A172 (cell line): ENCODE results near the gene CBS. TPM values are rescaled to one million over a fixed set of nuclear protein-coding genes. Genes with fewer than 3 reads are reported as not detected.
"Not testable (repeated sequence)": the region's sequence is repeated elsewhere in the genome, so short reads cannot be mapped to it uniquely, and the experiment has no call there.

ENCODE experiments used
- DNase-seq: peaks from one replicate; pipeline ENCODE4 v3.0.0-alpha.2; 2015; ENCODE audit warnings: low spot score
- total RNA-seq: library from RNA; depleted of rRNA; stranded (reverse); fragments of >200 nt; shearing (Covaris generic); gene quantifications from 2 replicates; pipeline ENCODE4 v1.2.3, GENCODE V29; 2014; rRNA removed

CBS gene
- total RNA-seq: 26.4 and 29.0 TPM in 2 replicates

GRCh38 chr21:43075170-43076022, at the start of gene CBS:
Gene CBS (minus strand): TSS chr21:43075835. CDS start chr21:43072193, 3,642 bp downstream.
- not testable (repeated sequence) for DNase-seq

GRCh38 chr21:43115956-43116355, 40.3 kb upstream of the CBS start:
- not testable (repeated sequence) for DNase-seq

- not testable (repeated sequence) for DNase-seq
Measured at GRCh38 chr21:43114483-43114882, 38.8 kb upstream of the CBS start.

- not testable (repeated sequence) for DNase-seq
Measured at GRCh38 chr21:43109006-43109405, 33.4 kb upstream of the CBS start.

GRCh38 chr21:43108177-43108576, 32.5 kb upstream of the CBS start:
- not testable (repeated sequence) for DNase-seq

- DNase-seq: not testable (repeated sequence)
Measured at GRCh38 chr21:43107794-43108137, 32.1 kb upstream of the CBS start.

GRCh38 chr21:43106965-43107793, 31.5 kb upstream of the CBS start, which contains the start of gene U2AF1:
Gene U2AF1 (minus strand): TSS chr21:43107570. CDS start chr21:43107494, 76 bp downstream.
- DNase-seq: not testable (repeated sequence)

GRCh38 chr21:43104642-43105041, 29.0 kb upstream of the CBS start:
- DNase-seq: not testable (repeated sequence)

GRCh38 chr21:43102281-43102680, 26.6 kb upstream of the CBS start:
- DNase-seq: not testable (repeated sequence)

- DNase-seq: not testable (repeated sequence)
Measured at GRCh38 chr21:43101676-43102075, 26.0 kb upstream of the CBS start.

GRCh38 chr21:43101000-43101399, 25.4 kb upstream of the CBS start:
- DNase-seq: not testable (repeated sequence)

- not testable (repeated sequence) for DNase-seq
Measured at GRCh38 chr21:43091979-43092614, 16.5 kb upstream of the CBS start.

GRCh38 chr21:43090947-43091346, 15.3 kb upstream of the CBS start:
- not testable (repeated sequence) for DNase-seq

- DNase-seq: not testable (repeated sequence)
Measured at GRCh38 chr21:43089463-43089862, 13.8 kb upstream of the CBS start.

GRCh38 chr21:43082587-43083300, 7.1 kb upstream of the CBS start:
- DNase-seq: not testable (repeated sequence)

GRCh38 chr21:43076643-43077042, 1.0 kb upstream of the CBS start:
- not testable (repeated sequence) for DNase-seq

- DNase-seq: not testable (repeated sequence)
Measured at GRCh38 chr21:43076023-43076637, 495 bp upstream of the CBS start.

GRCh38 chr21:43074401-43075169, 1.1 kb downstream of the CBS start:
- not testable (repeated sequence) for DNase-seq

- not testable (repeated sequence) for DNase-seq
Measured at GRCh38 chr21:43072742-43073141, 2.9 kb downstream of the CBS start.

GRCh38 chr21:43069682-43070081, 6.0 kb downstream of the CBS start:
- DNase-seq: not testable (repeated sequence)
